OCI-LY1 (cell line): ENCODE data around the gene DYNC1H1.

Experiments used
- H2AFZ ChIP-seq: fragments of 200-600 bp; sonication (generic), shearing (Covaris generic); 2 replicates; pipeline ENCODE4 v1.6.0; 2014; ENCODE audit warnings: antibody characterized with exemption, mild to moderate bottlenecking, low read length
- H3F3A ChIP-seq: fragments of 200-600 bp; sonication (generic), shearing (Covaris generic); 2 replicates; pipeline ENCODE4 v1.6.0; 2014; ENCODE audit warnings: mild to moderate bottlenecking, antibody characterized with exemption, low read length, moderate library complexity; ENCODE audit not compliant: insufficient read depth
- H3K27ac ChIP-seq: fragments of 200-600 bp; sonication (generic); 2 replicates; pipeline ENCODE4 v1.5.1; 2014; ENCODE audit warnings: low read length, mixed run types, mild to moderate bottlenecking, low read depth; ENCODE audit not compliant: poor library complexity, severe bottlenecking
- H3K27me3 ChIP-seq: fragments of 200-600 bp; sonication (generic); 2 replicates; pipeline ENCODE4 v1.6.0; 2014; ENCODE audit warnings: antibody characterized with exemption, mild to moderate bottlenecking, low read length, moderate library complexity; ENCODE audit not compliant: insufficient read depth
- H3K36me3 ChIP-seq: fragments of 200-600 bp; sonication (generic); 2 replicates; pipeline ENCODE4 v1.6.1; 2014; ENCODE audit warnings: mild to moderate bottlenecking, antibody characterized with exemption, low read length, moderate library complexity, mixed read lengths; ENCODE audit not compliant: insufficient read depth
- H3K4me1 ChIP-seq: fragments of 200-600 bp; sonication (generic); 2 replicates; pipeline ENCODE4 v1.5.1; 2014; ENCODE audit warnings: mild to moderate bottlenecking, low read length, moderate library complexity; ENCODE audit not compliant: insufficient read depth, severe bottlenecking
- H3K4me2 ChIP-seq: fragments of 200-600 bp; sonication (generic), shearing (Covaris generic); 2 replicates; pipeline ENCODE4 v1.6.1; 2014; ENCODE audit warnings: low read length
- H3K4me3 ChIP-seq: fragments of 200-600 bp; sonication (generic); 2 replicates; pipeline ENCODE4 v1.5.1; 2014; ENCODE audit warnings: low read length, low read depth, mild to moderate bottlenecking, mixed read lengths; ENCODE audit not compliant: poor library complexity, severe bottlenecking
- H3K79me2 ChIP-seq: fragments of 200-600 bp; shearing (Covaris generic); 2 replicates; pipeline ENCODE4 v1.6.1; 2016; ENCODE audit warnings: mixed run types, low read length, mixed read lengths; ENCODE audit not compliant: insufficient read depth
- H3K9ac ChIP-seq: fragments of 200-600 bp; sonication (generic), shearing (Covaris generic); 2 replicates; pipeline ENCODE4 v1.6.1; 2014; ENCODE audit warnings: mild to moderate bottlenecking, low read length, mixed read lengths
- H3K9me2 ChIP-seq: fragments of 200-600 bp; sonication (generic), shearing (Covaris generic); 2 replicates; pipeline ENCODE4 v1.6.1; 2014; ENCODE audit warnings: low read depth, mild to moderate bottlenecking, low read length, mixed read lengths
- H3K9me3 ChIP-seq: fragments of 200-600 bp; shearing (Covaris generic); 2 replicates; pipeline ENCODE4 v1.6.1; 2014; ENCODE audit warnings: low read length, mixed read lengths
- H4K20me1 ChIP-seq: fragments of 200-600 bp; sonication (generic), shearing (Covaris generic); 2 replicates; pipeline ENCODE4 v1.6.0; 2016; ENCODE audit warnings: mild to moderate bottlenecking, low read length; ENCODE audit not compliant: insufficient read depth
- CTCF ChIP-seq: fragments of 200-600 bp; sonication (generic), shearing (Covaris generic); IDR thresholded peaks from 2 replicates; pipeline ENCODE4 v1.5.1; 2017; ENCODE audit warnings: mild to moderate bottlenecking, antibody characterized with exemption, low read length, moderate library complexity, mixed read lengths
- EZH2 ChIP-seq: fragments of 200-600 bp; sonication (generic), shearing (Covaris generic); IDR thresholded peaks from 2 replicates; pipeline ENCODE4 v1.8.0; 2017; ENCODE audit warnings: borderline replicate concordance, mixed run types, mild to moderate bottlenecking, antibody characterized with exemption, low read length, moderate library complexity, mixed read lengths

DYNC1H1 gene

GRCh38 chr14:102027951-102028350 lies 63.6 kb downstream of the DYNC1H1 start:
- Histone ChIP-seq H3K9me3 (no peaks in the 10 kb centered on the region), H3K27ac (no peak overlapping the region), H4K20me1 (no peaks in the 10 kb centered on the region), H2AFZ (no peak overlapping the region), H3K4me2 (no peak overlapping the region), H3K4me1 (no peaks in the 10 kb centered on the region), H3K36me3 (peaks cover 79% of the 10 kb centered on the region), H3K4me3 (no peak overlapping the region), H3F3A (no peaks in the 10 kb centered on the region), H3K27me3 (no peaks in the 10 kb centered on the region), H3K79me2 (no peaks in the 10 kb centered on the region), H3K9me2 (no peaks in the 10 kb centered on the region), H3K9ac (no peak overlapping the region)
- no peak for TF ChIP-seq CTCF
- no peak for TF ChIP-seq EZH2

- H3K79me2 ChIP-seq: no peaks in the 10 kb centered on the region
- H3F3A ChIP-seq: no peaks in the 10 kb centered on the region
- no peak overlapping the region for H3K4me3 ChIP-seq
- H3K9ac ChIP-seq: no peak overlapping the region
- TF ChIP-seq EZH2: no peak
- TF ChIP-seq CTCF: no peak
- no peaks in the 10 kb centered on the region for H3K9me2 ChIP-seq
- H2AFZ ChIP-seq: no peak overlapping the region
- H3K4me2 ChIP-seq: no peak overlapping the region
- H3K4me1 ChIP-seq: no peaks in the 10 kb centered on the region
- no peaks in the 10 kb centered on the region for H4K20me1 ChIP-seq
- H3K27me3 ChIP-seq: no peaks in the 10 kb centered on the region
- peaks cover 79% of the 10 kb centered on the region for H3K36me3 ChIP-seq
- no peak overlapping the region for H3K27ac ChIP-seq
- no peaks in the 10 kb centered on the region for H3K9me3 ChIP-seq
Observed at GRCh38 chr14:102028733-102029132, 64.4 kb downstream of the DYNC1H1 start.

- Histone ChIP-seq H3K4me1 (no peaks in the 10 kb centered on the region), H4K20me1 (no peaks in the 10 kb centered on the region), H3K4me3 (no peak overlapping the region), H3K79me2 (no peaks in the 10 kb centered on the region), H3K9ac (no peak overlapping the region), H2AFZ (no peak overlapping the region), H3F3A (no peaks in the 10 kb centered on the region), H3K27ac (no peak overlapping the region), H3K9me3 (no peaks in the 10 kb centered on the region), H3K9me2 (no peaks in the 10 kb centered on the region), H3K36me3 (peaks cover 82% of the 10 kb centered on the region), H3K27me3 (no peaks in the 10 kb centered on the region), H3K4me2 (no peak overlapping the region)
- no peak for TF ChIP-seq CTCF
- no peak for TF ChIP-seq EZH2
Observed at GRCh38 chr14:102029956-102030355, 65.6 kb downstream of the DYNC1H1 start.
